ENCODE data around the gene STARD10. TPM values are rescaled to one million over a fixed set of nuclear protein-coding genes. Genes with fewer than 3 reads are reported as not detected.

Gene STARD10
- total and polyA plus RNA-seq, 2 donors (not counting 3 experiments of a cell fraction or from before 2014, with no cell fraction given), result 16.1 to 22.5 TPM

GRCh38 chr11:72842126-72842525, 48.3 kb upstream of the STARD10 start:
- H2AFZ ChIP-seq (ENCODE audit: low read depth, low read length), result no peak overlapping the region
- H3K9ac ChIP-seq (replicated peaks; ENCODE audit: extremely low read depth, insufficient read depth, low read length), result no peak overlapping the region
- DNase-seq (ENCODE audit: low read depth, low spot score) (no peak), FAIRE-seq (no peak)
- BruUV-seq (replicated peaks), result no TSS peak
- H3K36me3 ChIP-seq (ENCODE audit: control insufficient read depth in 2 of 2, extremely low read depth in 1 of 2, insufficient read depth in 2 of 2, low read length in 2 of 2), result peaks cover 6 to 29% of the 10 kb centered on the region in 2 experiments
- H4K20me1 ChIP-seq (replicated peaks; ENCODE audit: control insufficient read depth, extremely low read depth, insufficient read depth, low read length), result no peaks in the 10 kb centered on the region
- H3K79me2 ChIP-seq (ENCODE audit: control insufficient read depth, insufficient read depth, low read length), result no peaks in the 10 kb centered on the region
- H3K9me3 ChIP-seq (replicated peaks; ENCODE audit: control insufficient read depth, insufficient read depth, low read length), result no peaks in the 10 kb centered on the region
- no peak overlapping the region for H3K27ac ChIP-seq (ENCODE audit: insufficient read depth, low read depth, low read length)
- intact Hi-C loops (cut with micrococcal nuclease), result no loop called here
- no peak overlapping the region for H3K4me3 ChIP-seq (replicated peaks in 1 of 3; ENCODE audit: insufficient read depth in 1 of 3, low read depth in 1 of 3, low read length in 3 of 3)
- POLR2A ChIA-PET, result no interaction called here
- TF ChIP-seq FOS (IDR thresholded peaks at IDR 0.05; ENCODE audit: borderline replicate concordance, insufficient read depth, low read length), result no peak
- no peak overlapping the region for H3K4me2 ChIP-seq (ENCODE audit: insufficient read depth, low read length)
- H3K9me1 ChIP-seq (replicated peaks; ENCODE audit: control insufficient read depth, extremely low read depth, insufficient read depth, low read length), result no peaks in the 10 kb centered on the region
- CTCF ChIA-PET, result interaction anchor here (2.1 kb wide), 1 partner anchor 10 kb away, joined by 19 read pairs; no protein-coding TSS in a partner anchor
- H3K4me1 ChIP-seq (ENCODE audit: control insufficient read depth, extremely low read depth, insufficient read depth, low read length), result no peaks in the 10 kb centered on the region
- dilution Hi-C loops (cut with MboI; ENCODE audit: extremely low pct_ligation_motif_present, low sequenced_read_pairs), result no loop called here
- H3K27me3 ChIP-seq (ENCODE audit: control insufficient read depth in 2 of 2, insufficient read depth in 2 of 2, low read length in 2 of 2), result no peaks in the 10 kb centered on the region

- H3K27ac ChIP-seq (ENCODE audit: insufficient read depth, low read depth, low read length), result no peak overlapping the region
- no peak overlapping the region for H3K4me2 ChIP-seq (ENCODE audit: insufficient read depth, low read length)
- FAIRE-seq (no peak), DNase-seq (ENCODE audit: low read depth, low spot score) (no peak)
- dilution Hi-C loops (cut with MboI; ENCODE audit: extremely low pct_ligation_motif_present, low sequenced_read_pairs) (no loop called here), intact Hi-C loops (cut with micrococcal nuclease) (no loop called here)
- no peak overlapping the region for H2AFZ ChIP-seq (ENCODE audit: low read depth, low read length)
- CTCF ChIA-PET, result interaction anchor here (0.7 to 2.2 kb wide), 9 partner anchors 9 to 566 kb away, joined by 3 to 19 read pairs (median 5); no protein-coding TSS in a partner anchor
- no peak overlapping the region for H3K9ac ChIP-seq (replicated peaks; ENCODE audit: extremely low read depth, insufficient read depth, low read length)
- H3K27me3 ChIP-seq (ENCODE audit: control insufficient read depth in 2 of 2, insufficient read depth in 2 of 2, low read length in 2 of 2), result no peaks in the 10 kb centered on the region
- POLR2A ChIA-PET, result interaction anchor here (0.5 to 0.7 kb wide), 2 partner anchors 34 to 45 kb away, joined by 3 to 4 read pairs; no protein-coding TSS in a partner anchor
- no peaks in the 10 kb centered on the region for H3K9me3 ChIP-seq (replicated peaks; ENCODE audit: control insufficient read depth, insufficient read depth, low read length)
- no peak overlapping the region for H3K4me3 ChIP-seq (replicated peaks in 1 of 3; ENCODE audit: insufficient read depth in 1 of 3, low read depth in 1 of 3, low read length in 3 of 3)
- no peaks in the 10 kb centered on the region for H3K79me2 ChIP-seq (ENCODE audit: control insufficient read depth, insufficient read depth, low read length)
- H3K36me3 ChIP-seq (ENCODE audit: control insufficient read depth in 2 of 2, extremely low read depth in 1 of 2, insufficient read depth in 2 of 2, low read length in 2 of 2), result peaks cover 6 to 29% of the 10 kb centered on the region in 2 experiments
- no peaks in the 10 kb centered on the region for H4K20me1 ChIP-seq (replicated peaks; ENCODE audit: control insufficient read depth, extremely low read depth, insufficient read depth, low read length)
- BruUV-seq (replicated peaks), result no TSS peak
- no peak for TF ChIP-seq EZH2 (IDR thresholded peaks at IDR 0.05; ENCODE audit: borderline replicate concordance, low read depth, low read length, severe bottlenecking)
- no peak for TF ChIP-seq JUN (IDR thresholded peaks at IDR 0.05; ENCODE audit: borderline replicate concordance, insufficient read depth, insufficient read length, low read depth)
- TF ChIP-seq POLR2AphosphoS5 (IDR thresholded peaks at IDR 0.05; ENCODE audit: insufficient read depth, low read depth, low read length), result no peak
- no peak for TF ChIP-seq POLR2A (IDR thresholded peaks at IDR 0.05; ENCODE audit: low read depth, low read length)
- no peak for TF ChIP-seq MYC (IDR thresholded peaks at IDR 0.05; ENCODE audit: low read depth, low read length)
- TF ChIP-seq FOS (IDR thresholded peaks at IDR 0.05; ENCODE audit: borderline replicate concordance, insufficient read depth, low read length), result no peak
- no peak for TF ChIP-seq MAX (IDR thresholded peaks at IDR 0.05; ENCODE audit: insufficient read depth, insufficient read length)
- TF ChIP-seq GATA2 (IDR thresholded peaks at IDR 0.05; ENCODE audit: insufficient read depth, insufficient read length, low read depth, low read length), result no peak
- TF ChIP-seq CTCF (IDR thresholded peaks at IDR 0.05; ENCODE audit: extremely low read depth in 1 of 2, insufficient read depth in 1 of 2, low read depth in 1 of 2, low read length in 2 of 2), result no peak
- peaks cover 5% of the 10 kb centered on the region for H3K4me1 ChIP-seq (ENCODE audit: control insufficient read depth, extremely low read depth, insufficient read depth, low read length)
- no peaks in the 10 kb centered on the region for H3K9me1 ChIP-seq (replicated peaks; ENCODE audit: control insufficient read depth, extremely low read depth, insufficient read depth, low read length)
These were observed 47.5 kb upstream of the STARD10 start for GRCh38 chr11:72841397-72841796.
